ENCODE results near the gene F5. TPM values are rescaled to one million over a fixed set of nuclear protein-coding genes. Genes with fewer than 3 reads are reported as not detected.
"Not testable (repeated sequence)": the region's sequence is repeated elsewhere in the genome, so short reads cannot be mapped to it uniquely, and the experiment has no call there.

The F5 gene
- total and polyA plus RNA-seq, 2 donors (not counting 1 experiment from before 2014, with no cell fraction given) = under 0.01 TPM; not detected in 1

DNA sequence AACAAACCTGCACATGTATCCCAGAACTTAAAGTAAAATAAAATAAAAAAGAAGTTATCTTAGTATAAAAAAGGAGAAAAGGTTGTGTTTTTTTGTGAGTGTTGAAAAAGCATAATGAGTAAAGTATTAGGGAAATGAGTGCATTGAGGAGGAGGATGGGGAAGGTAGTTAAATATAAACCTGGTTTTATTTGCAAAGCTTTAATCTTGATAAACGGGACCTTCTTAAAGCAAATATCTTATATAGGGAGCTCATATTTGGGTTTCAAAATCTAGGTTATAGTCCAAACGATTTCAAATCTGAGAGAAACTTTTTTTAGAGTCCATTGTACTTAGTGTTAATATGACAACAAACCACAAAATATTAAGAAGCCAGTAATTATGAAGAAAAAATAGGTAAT lies 78.9 kb downstream of the F5 start:
- H3K27me3 ChIP-seq (ENCODE audit: control insufficient read depth, insufficient read depth, low read length) = no peaks in the 10 kb centered on the region
- no peak overlapping the region for H3K27ac ChIP-seq (ENCODE audit: insufficient read depth, low read length)
- H3K4me1 ChIP-seq (ENCODE audit: control insufficient read depth, extremely low read depth, insufficient read depth, low read length) = peaks cover 5% of the 10 kb centered on the region
- H3K36me3 ChIP-seq (ENCODE audit: control insufficient read depth, insufficient read depth, low read length) = no peaks in the 10 kb centered on the region
- H3K9me3 ChIP-seq (ENCODE audit: control insufficient read depth, insufficient read depth, low read depth, low read length) = no peaks in the 10 kb centered on the region
- DNase-seq (ENCODE audit: low read depth in 2 of 2) = no peak
- no peaks in the 10 kb centered on the region for H3K79me2 ChIP-seq (ENCODE audit: control insufficient read depth, insufficient read depth, low read length)
- no peak overlapping the region for H3K9ac ChIP-seq (ENCODE audit: insufficient read depth, low read length)
- no peak overlapping the region for H3K4me2 ChIP-seq (ENCODE audit: extremely low read depth, insufficient read depth, low read length)
- no peak for TF ChIP-seq EZH2 (IDR thresholded peaks at IDR 0.05; ENCODE audit: low read length, missing control alignments)
- TF ChIP-seq, protein P1, sequence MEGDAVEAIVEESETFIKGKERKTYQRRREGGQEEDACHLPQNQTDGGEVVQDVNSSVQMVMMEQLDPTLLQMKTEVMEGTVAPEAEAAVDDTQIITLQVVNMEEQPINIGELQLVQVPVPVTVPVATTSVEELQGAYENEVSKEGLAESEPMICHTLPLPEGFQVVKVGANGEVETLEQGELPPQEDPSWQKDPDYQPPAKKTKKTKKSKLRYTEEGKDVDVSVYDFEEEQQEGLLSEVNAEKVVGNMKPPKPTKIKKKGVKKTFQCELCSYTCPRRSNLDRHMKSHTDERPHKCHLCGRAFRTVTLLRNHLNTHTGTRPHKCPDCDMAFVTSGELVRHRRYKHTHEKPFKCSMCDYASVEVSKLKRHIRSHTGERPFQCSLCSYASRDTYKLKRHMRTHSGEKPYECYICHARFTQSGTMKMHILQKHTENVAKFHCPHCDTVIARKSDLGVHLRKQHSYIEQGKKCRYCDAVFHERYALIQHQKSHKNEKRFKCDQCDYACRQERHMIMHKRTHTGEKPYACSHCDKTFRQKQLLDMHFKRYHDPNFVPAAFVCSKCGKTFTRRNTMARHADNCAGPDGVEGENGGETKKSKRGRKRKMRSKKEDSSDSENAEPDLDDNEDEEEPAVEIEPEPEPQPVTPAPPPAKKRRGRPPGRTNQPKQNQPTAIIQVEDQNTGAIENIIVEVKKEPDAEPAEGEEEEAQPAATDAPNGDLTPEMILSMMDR (conservative IDR thresholded peaks at IDR 0.05 in 1 of 2, IDR thresholded peaks at IDR 0.05 in 1 of 2; ENCODE audit: low read depth in 1 of 2, low read length in 2 of 2) = no peak
- no peak overlapping the region for H2AFZ ChIP-seq (ENCODE audit: low read length)
- no peak overlapping the region for H3K4me3 ChIP-seq (replicated peaks in 1 of 4; ENCODE audit: control extremely low read depth in 1 of 4, insufficient read depth in 1 of 4, low read depth in 3 of 4, low read length in 4 of 4)
- no peaks in the 10 kb centered on the region for H4K20me1 ChIP-seq (ENCODE audit: control insufficient read depth, extremely low read depth, insufficient read depth, low read length)

DNA sequence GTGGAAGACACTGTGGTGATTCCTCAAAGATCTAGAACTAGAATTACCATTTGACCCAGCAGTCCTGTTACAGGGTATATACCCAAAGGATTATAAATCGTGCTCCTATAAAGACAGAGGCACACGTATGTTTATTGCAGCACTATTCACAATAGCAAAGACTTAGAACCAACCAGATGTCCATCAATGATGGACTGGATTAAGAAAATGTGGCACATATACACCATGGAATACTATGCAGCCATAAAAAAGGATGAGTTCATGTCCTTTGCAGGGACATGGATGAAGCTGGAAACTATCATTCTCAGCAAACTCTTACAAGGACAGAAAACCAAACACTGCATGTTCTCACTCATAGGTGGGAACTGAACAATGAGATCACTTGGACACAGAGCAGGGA lies 82.7 kb downstream of the F5 start:
- H3K79me2 ChIP-seq (ENCODE audit: control insufficient read depth, insufficient read depth, low read length); H3K4me1 ChIP-seq (ENCODE audit: control insufficient read depth, extremely low read depth, insufficient read depth, low read length); H3K9ac ChIP-seq (ENCODE audit: insufficient read depth, low read length); H2AFZ ChIP-seq (ENCODE audit: low read length); DNase-seq (ENCODE audit: low read depth in 2 of 2); H3K27me3 ChIP-seq (ENCODE audit: control insufficient read depth, insufficient read depth, low read length); H3K36me3 ChIP-seq (ENCODE audit: control insufficient read depth, insufficient read depth, low read length); H3K9me3 ChIP-seq (ENCODE audit: control insufficient read depth, insufficient read depth, low read depth, low read length); H3K4me2 ChIP-seq (ENCODE audit: extremely low read depth, insufficient read depth, low read length); H3K27ac ChIP-seq (ENCODE audit: insufficient read depth, low read length); H3K4me3 ChIP-seq (replicated peaks in 1 of 4; ENCODE audit: control extremely low read depth in 1 of 4, insufficient read depth in 1 of 4, low read depth in 3 of 4, low read length in 4 of 4); H4K20me1 ChIP-seq (ENCODE audit: control insufficient read depth, extremely low read depth, insufficient read depth, low read length): not testable (repeated sequence)

- H3K79me2 ChIP-seq (ENCODE audit: control insufficient read depth, insufficient read depth, low read length) = no peaks in the 10 kb centered on the region
- no peaks in the 10 kb centered on the region for H4K20me1 ChIP-seq (ENCODE audit: control insufficient read depth, extremely low read depth, insufficient read depth, low read length)
- DNase-seq (ENCODE audit: low read depth in 2 of 2) = no peak
- TF ChIP-seq, protein P1 (conservative IDR thresholded peaks at IDR 0.05 in 1 of 2, IDR thresholded peaks at IDR 0.05 in 1 of 2; ENCODE audit: low read depth in 1 of 2, low read length in 2 of 2) = no peak
- no peak for TF ChIP-seq EZH2 (IDR thresholded peaks at IDR 0.05; ENCODE audit: low read length, missing control alignments)
- H3K36me3 ChIP-seq (ENCODE audit: control insufficient read depth, insufficient read depth, low read length) = no peaks in the 10 kb centered on the region
- no peaks in the 10 kb centered on the region for H3K27me3 ChIP-seq (ENCODE audit: control insufficient read depth, insufficient read depth, low read length)
- H3K4me2 ChIP-seq (ENCODE audit: extremely low read depth, insufficient read depth, low read length) = no peak overlapping the region
- no peak overlapping the region for H3K9ac ChIP-seq (ENCODE audit: insufficient read depth, low read length)
- no peak overlapping the region for H3K4me3 ChIP-seq (replicated peaks in 1 of 4; ENCODE audit: control extremely low read depth in 1 of 4, insufficient read depth in 1 of 4, low read depth in 3 of 4, low read length in 4 of 4)
- H2AFZ ChIP-seq (ENCODE audit: low read length) = no peak overlapping the region
- no peaks in the 10 kb centered on the region for H3K4me1 ChIP-seq (ENCODE audit: control insufficient read depth, extremely low read depth, insufficient read depth, low read length)
- no peak overlapping the region for H3K27ac ChIP-seq (ENCODE audit: insufficient read depth, low read length)
- no peaks in the 10 kb centered on the region for H3K9me3 ChIP-seq (ENCODE audit: control insufficient read depth, insufficient read depth, low read depth, low read length)
Measured at GRCh38 chr1:169499807-169500206, 86.5 kb downstream of the F5 start.
